ENCODE results near the gene NUBPL.
"Not testable (repeated sequence)": the region's sequence is repeated elsewhere in the genome, so short reads cannot be mapped to it uniquely, and the experiment has no call there.

NUBPL gene

DNA sequence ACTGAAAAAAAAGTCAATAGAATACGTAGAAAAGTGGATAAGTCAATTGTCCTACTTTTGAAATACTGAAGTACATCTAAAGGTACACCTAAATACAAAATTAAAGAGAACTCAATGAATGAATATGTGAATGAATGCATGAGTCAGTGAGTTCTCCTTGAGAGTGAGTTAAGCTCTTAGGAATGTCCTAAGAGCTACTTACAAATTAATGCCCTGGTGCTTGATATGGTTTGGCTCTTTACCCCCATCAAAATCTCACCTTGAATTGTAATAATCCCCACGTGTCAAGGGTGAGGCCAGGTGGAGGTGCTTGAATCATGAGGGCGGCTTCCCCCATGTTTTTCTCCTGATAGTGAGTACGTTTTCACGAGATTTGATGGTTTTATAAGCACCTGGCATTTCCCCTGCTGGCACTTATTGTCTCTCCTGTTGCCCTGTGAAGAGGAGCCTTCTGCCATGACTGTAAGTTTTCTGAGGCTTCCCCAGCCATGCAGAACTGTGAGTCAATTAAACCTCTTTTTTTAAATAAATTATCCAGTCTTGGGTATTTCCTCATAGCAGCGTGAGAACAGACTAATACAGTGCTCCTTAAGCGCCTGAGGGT lies 323.7 kb downstream of the NUBPL start:
- no peak for DNase-seq

DNA sequence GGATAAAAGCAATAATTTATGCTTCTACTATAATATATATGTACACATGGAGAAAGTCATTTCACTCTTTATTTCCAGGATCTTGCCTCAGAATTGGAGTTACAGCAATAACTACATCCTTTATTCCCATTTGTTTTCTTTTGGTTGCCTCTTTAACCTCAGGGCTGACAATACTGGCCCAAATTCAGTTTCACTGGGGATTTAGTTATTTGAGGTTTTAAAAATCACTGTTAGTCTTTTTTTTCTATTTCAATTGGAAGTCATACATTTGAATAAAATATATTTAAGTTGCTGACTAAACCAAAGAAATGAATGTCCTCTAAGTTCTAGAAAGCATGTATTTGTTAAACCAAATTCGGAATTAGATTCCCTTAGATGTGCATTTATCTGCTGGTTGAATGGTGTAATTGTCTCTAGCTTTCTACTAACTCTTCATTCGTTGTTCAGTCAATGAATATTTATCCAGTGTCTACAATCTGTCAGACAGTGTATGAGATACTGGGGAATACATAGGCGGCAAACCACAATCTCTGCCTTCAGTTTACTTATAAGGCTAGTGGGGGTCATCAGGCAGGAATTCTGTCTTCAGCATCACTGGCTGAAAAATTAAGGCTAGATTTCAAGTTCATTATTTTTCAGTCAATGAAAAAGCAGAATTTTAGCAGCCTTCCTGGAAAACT lies 325.1 kb downstream of the NUBPL start:
- DNase-seq: no peak

DNA sequence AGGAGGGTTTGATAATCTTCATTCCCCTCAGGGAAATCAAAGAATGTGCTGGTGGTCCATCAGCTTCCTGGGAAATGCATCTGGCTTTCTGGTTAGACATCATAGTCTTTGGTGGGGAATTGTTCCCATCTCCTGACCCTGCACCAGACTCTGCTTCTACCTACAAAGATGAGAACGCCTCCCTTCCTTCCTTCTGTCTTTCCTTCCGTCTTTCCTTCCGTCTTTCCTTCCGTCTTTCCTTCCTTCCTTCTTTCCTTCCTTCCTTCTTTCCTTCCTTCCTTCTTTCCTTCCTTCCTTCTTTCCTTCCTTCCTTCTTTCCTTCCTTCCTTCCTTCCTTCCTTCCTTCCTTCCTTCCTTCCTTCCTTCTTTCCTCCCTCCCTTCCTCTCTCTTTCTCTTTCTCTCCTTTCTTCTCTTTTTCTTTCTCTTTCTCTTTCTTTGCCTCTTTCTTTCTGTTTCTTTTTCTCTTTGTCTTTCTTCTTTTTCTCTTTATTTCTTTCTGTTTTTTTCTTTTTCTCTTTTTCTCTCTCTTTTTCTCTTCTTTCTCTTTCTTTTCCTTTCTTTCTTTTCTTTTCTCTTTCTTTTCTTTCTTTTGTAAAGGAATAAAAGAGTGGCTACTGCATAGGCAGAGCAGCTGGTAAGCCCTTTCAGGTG lies 326.9 kb downstream of the NUBPL start:
- DNase-seq: no peak

DNA sequence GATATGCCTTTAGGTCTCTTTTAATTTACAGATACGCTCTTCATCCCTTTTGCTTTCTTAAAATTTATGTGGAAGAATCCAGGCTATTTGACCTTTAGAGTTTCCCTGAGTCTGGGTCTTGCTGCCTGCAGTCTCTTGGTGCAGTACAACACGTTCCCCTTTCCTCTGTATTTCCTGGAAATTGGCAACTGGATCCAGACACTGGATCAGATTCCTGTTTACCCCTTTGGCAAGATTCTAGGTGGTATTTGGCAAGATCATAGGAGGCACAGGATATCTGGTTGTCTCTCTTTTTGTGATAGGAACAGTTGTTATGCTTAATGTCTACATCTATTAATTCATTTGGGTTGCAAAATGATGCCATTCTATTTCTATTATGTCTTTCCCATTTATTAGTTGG lies 328.1 kb downstream of the NUBPL start:
- DNase-seq: no peak

DNA sequence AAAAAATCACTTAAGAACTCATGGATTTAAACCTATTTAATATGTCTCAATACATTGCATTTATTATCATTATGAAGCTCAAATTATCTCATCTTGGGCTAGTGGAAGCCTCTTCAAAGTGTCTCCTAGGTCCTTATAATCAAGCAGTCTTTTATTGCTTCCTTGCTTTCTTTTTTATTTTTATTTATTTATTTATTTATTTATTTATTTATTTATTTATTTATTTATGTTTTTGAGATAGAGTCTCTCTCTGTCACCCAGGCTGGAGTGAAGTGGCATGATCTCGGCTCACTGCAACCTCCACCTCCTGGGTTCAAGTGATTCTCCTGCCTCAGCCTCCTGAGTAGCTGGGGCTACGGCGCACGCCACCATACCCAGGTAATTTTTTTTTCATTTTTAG lies 329.0 kb downstream of the NUBPL start:
- not testable (repeated sequence) for DNase-seq

DNA sequence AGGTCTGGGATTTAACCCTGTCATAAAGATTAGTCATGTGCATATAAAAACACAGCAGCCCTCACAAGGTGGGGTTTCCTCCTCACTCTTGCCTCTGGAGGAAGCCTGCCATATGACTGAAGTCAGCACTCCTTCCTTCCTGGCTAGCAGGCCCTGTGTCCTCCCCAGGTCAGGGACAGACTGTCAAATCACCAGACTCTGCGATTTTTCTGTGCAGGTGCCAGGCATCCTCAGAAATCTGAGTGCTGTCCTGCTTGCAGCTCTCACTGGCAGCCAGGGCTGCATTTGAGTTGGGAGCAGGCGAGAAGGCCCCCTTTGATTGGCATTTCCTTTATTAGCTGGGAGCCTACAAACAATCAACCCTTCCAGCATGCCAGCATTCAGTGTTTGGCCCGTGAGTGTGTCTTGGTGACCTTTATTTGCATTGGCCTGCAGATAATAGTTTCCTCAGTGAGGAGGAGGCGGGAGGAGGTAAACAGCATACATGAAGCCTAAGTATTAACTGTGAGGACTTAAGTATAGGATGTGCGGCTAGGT lies 332.1 kb downstream of the NUBPL start:
- DNase-seq: no peak

DNA sequence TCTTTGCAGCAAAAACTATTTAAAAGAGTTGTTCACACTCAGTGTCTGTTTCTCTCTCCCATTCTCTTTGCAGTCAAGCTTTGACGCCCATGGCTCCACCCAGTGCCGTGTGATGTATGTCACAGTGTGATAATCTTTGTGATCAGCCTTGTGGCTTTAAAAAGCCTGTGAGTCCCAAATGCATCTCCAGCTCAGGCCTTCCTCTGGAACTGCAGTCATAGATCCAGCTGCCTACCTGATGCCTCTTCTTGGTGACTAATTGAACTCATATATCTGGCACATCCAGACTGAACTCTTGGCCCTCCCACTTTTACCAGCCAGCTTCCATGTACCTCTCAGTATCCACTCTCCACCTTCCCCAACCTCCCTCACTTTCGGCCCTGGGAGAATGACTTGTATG lies 333.1 kb downstream of the NUBPL start:
- DNase-seq: no peak

DNA sequence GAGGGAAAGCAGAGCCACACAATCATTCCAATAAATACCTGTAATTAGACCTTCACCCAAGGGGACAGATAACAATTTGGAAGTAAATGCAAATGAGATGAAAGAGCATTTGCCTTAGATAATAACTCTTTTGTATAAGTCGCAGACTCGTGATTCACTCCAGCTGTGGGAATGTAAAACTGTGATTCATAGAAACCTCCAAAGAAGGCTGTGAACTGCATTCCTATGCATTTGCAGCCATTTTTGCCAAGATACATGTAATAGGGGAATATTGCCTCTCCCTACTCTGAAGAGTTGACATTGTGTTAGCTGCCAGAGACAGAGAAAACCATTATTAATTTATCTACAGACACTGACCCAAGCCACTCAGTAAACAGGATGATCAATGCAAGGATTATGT lies 334.0 kb downstream of the NUBPL start:
- no peak for DNase-seq

DNA sequence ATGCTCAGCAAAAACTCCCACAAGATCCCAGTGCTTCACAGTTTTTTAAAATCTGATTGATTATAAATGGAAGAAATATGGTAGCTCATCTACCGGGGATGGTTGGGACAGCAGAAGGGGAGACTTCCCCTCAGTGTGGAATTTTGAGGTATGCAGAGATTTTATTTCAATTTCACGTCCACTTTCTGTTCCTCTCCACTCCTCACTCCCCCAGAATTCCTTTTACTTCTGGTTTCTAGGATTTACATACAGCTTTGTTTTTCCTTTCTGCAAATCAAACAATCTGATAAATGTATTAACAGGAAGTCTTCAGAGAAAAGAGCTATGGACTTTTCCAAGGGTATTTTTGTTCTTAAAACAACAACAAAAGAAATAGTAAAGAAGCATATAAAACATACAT lies 334.4 kb downstream of the NUBPL start:
- DNase-seq: no peak

DNA sequence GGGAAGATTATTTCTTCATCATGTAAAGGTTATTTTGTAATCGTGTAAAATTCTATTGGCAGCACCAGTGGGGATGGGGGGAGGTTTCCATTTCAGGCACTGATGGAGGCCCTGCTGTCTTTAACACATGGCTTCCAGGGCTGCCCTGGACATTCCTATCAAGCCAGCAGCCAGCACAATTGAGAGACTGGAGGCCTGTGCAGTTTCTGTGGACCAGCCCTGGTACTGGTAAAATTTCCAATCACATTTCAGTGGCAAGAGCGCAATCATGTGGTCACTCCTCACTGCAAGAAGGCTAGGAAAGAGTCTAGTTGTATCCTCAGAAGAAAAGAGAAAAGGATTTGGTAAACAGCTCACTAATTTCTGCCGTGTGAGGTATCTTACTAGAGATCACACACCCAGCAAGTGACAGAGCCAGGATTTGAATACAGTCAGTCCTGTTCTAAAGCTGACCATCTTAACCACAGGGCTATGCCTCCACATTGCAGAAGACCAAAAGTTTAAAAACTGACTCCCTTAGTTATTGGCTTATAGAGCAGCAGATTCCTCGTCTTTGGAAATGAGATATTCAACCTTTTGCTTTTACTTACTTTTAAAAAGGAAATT lies 336.5 kb downstream of the NUBPL start:
- DNase-seq: no peak

DNA sequence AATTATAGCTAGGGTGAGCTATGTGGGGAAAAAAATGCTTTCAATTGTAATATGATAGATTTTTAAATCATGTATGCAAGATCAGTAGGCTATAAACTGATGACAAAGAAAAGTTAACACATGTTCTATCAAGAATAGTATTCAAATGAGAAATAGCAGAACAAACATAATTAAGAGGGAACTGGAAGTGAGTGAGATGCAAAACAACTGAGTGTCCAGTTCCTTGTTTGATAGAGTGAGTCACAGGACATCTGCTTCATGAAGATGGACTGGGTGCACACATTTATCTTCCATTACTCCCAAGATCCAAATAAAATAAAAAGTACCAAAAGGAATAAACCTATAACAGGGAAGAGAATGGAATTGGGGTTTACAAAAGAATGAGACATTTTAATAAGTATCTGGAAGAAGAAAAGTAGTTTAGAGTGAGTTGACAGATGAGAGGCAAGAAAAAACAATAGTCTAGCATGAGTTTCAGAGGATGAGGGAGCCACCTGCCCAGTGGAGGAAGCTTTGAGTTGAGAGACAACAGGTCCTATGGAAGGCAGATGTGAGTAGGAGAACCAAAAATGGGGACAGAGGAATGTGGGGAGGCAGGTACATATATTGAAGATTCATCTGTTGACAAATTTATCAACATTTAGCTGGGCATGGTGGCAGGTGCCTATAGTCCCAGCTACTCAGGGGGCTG lies 337.8 kb downstream of the NUBPL start:
- DNase-seq: no peak

DNA sequence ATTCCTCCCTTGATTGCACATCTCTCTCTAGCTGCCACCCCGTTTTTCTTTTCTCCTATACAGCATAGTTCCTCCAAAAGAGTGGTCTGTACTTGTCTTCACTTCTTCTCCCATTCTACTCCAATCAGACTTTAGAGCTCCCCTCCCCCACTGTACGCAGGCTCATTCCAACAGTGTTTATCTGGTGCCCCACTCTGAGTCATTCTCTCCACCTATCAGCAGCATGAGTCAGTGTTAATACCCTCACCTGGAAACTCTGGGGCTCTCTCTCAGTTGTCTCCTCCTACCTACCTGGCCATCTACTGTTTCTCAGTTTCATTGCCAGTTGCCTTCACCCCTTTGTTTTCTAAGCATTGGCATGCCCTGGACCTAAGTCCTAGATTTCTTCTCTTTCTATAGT lies 340.8 kb downstream of the NUBPL start:
- DNase-seq: no peak

DNA sequence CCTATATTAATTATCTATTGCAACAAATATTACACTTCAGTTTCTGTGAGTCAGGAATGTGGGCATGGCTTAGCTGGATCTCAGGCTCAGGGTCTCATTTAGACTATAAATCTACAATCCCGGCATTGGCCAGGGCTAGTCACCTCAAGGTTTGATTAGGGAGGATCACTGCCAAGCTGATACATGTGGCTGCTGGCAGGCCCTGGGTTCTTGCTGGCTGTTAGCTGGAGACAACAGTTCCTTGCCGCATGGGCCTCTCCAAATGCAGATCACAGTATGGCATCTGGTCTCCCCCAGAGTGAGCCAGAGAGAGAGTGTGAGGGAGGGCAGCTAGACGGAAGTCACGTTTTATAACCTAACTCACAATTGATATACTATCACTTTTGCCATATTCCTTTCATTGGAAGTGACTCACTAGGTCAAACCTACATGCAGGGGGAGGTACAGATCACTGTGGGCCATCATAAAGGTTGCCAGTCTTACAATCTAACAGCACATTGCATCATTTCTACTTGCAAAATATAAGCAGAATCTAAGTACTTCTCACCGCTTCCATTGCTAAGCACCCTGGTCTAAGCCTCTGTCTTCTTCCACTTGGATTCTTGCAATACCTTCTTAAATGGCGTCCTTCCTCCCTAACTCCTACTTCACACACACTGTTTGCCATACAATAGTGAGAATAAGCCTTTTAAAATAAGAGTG lies 341.9 kb downstream of the NUBPL start:
- DNase-seq: no peak

DNA sequence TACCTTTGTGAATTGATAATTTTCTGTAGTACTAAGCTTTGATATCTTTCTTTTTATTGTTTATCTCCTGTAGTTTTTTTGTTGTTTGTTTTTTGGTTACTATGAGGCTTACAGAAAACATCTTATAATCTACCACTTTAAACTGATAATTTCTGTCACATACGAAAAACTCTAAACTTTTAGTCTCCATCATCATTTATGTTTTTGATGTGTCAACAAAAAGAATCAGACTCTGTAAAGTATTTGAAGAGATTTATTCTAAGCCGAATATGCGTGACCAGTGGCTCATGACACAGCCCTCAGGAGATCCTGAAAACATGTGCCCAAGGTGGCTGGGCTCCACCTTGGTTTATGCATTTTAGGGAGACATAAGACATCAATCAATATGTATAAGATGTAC lies 348.8 kb downstream of the NUBPL start:
- no peak for DNase-seq

Data from NCI-H1930 (cell line).